Psoas muscle (tissue), 8 donors: ENCODE data around the gene THSD8. TPM values are rescaled to one million over a fixed set of nuclear protein-coding genes. Genes with fewer than 3 reads are reported as not detected.
A peak's percentile ranks its signal among the peaks of the same experiment; 100 is the strongest.

ENCODE experiments used
- ATAC-seq, 4 donors: fragments of 200-7000 bp; cut with Tn5 transposase; one replicate each; pipeline ENCODE4 v1.9.1; 2020; ENCODE audit warnings: moderate library complexity in 3 of 4, mild to moderate bottlenecking in 2 of 4
- DNase-seq, 2 donors: peaks; one replicate each; pipeline ENCODE4 v3.0.0-alpha.2; 2020
- H3K27ac ChIP-seq: fragments of 200-600 bp; one replicate; pipeline ENCODE4 v1.8.0; 2022
- H3K27me3 ChIP-seq, 3 donors: fragments of 200-600 bp in 1 of 3; one replicate each; pipeline versions ENCODE4 v1.6.1 to v1.8.0; 2013 to 2022; ENCODE audit warnings: low read length in 2 of 3, mild to moderate bottlenecking in 2 of 3, moderate library complexity in 1 of 3; ENCODE audit not compliant: insufficient read depth in 3 of 3
- H3K36me3 ChIP-seq, 2 donors: fragments of 200-600 bp in 1 of 2; one replicate each; pipeline versions ENCODE4 v1.6.1 to v1.8.0; 2013 to 2022; ENCODE audit warnings: low read depth in 1 of 2, mild to moderate bottlenecking in 1 of 2, moderate library complexity in 1 of 2; ENCODE audit not compliant: insufficient read depth in 1 of 2
- H3K4me1 ChIP-seq: fragments of 200-600 bp; one replicate; pipeline ENCODE4 v1.8.0; 2022
- H3K4me3 ChIP-seq: fragments of 200-600 bp; one replicate; pipeline ENCODE4 v1.8.0; 2022; ENCODE audit warnings: mild to moderate bottlenecking
- H3K9me3 ChIP-seq: fragments of 200-600 bp; one replicate; pipeline ENCODE4 v1.8.0; 2022
- CTCF ChIP-seq: fragments of 200-600 bp; IDR thresholded peaks from one replicate; pipeline ENCODE4 v1.8.0; 2022; ENCODE audit warnings: antibody characterized with exemption
- WGBS, 3 donors: extraction: QIAGEN DNeasy Blood & Tissue Kit; methylation state at CpG; one replicate each; pipeline versions ENCODE4 v1.1.6 to v1.1.7; 2013; 5-methylcytosine and 5-hydroxymethylcytosine counted together
- intact Hi-C, 2 donors: fragments of 100-400 bp; cut with DNase I; formaldehyde crosslinking; loops; one replicate each; pipeline versions ENCODE4 v1.11.0 to v1.14.2; 2022
- long read RNA-seq, 2 donors: library from polyadenylated mRNA; unstranded; transcript quantifications; one replicate each; pipeline ENCODE4 v2.0.0, GENCODE V29; 2021
- polyA plus RNA-seq, 3 donors: library from polyadenylated mRNA; stranded (reverse); fragments of 200-250 nt; gene quantifications; one replicate each; pipeline ENCODE4 v1.2.3, GENCODE V29; 2013
- total RNA-seq, 4 donors: library from RNA; stranded (reverse); fragmentation: NEBNext Ultra II Directional in 2 of 4; extraction: Animal tissue kit (Norgen Biotek cat#: 25700) in 2 of 4; gene quantifications; one replicate each; pipeline versions ENCODE4 v1.2.1 to v1.2.4, GENCODE V29; 2021 to 2023
- donor health status: healthy with polysubstance abuse.
- donor health status: DM: no; HTN: no; CAD: no; lungs with moderate emphysema.
- donor health status: Bipolar disorder and iron deficiency.
- donor health status: healthy.
- donor health status: DM: yes; HTN: yes; CAD: no.
- donor health status: DM: no; HTN: no; CAD: no.
- donor health status: DM: no; HTN: no; CAD: no.
- donor health status: DM: yes; HTN: yes; CAD: no.

THSD8 gene
- total RNA-seq (1 to 10 TPM in 3 of 4 donors, under 1 TPM in 1; 0.92 to 3.2 (median 2.0) TPM), polyA plus RNA-seq (1 to 10 TPM; 1.9 to 2.5 (median 2.0) TPM)
- long read RNA-seq, donor 1, partial matches to known transcripts, result 0 of 1 reads
- long read RNA-seq, donor 1, other reads (novel, unspliced or antisense), result 1 of 1 reads
- long read RNA-seq, donor 2, partial matches to known transcripts, result 0 of 2 reads
- long read RNA-seq, donor 2, other reads (novel, unspliced or antisense), result 2 of 2 reads

DNA sequence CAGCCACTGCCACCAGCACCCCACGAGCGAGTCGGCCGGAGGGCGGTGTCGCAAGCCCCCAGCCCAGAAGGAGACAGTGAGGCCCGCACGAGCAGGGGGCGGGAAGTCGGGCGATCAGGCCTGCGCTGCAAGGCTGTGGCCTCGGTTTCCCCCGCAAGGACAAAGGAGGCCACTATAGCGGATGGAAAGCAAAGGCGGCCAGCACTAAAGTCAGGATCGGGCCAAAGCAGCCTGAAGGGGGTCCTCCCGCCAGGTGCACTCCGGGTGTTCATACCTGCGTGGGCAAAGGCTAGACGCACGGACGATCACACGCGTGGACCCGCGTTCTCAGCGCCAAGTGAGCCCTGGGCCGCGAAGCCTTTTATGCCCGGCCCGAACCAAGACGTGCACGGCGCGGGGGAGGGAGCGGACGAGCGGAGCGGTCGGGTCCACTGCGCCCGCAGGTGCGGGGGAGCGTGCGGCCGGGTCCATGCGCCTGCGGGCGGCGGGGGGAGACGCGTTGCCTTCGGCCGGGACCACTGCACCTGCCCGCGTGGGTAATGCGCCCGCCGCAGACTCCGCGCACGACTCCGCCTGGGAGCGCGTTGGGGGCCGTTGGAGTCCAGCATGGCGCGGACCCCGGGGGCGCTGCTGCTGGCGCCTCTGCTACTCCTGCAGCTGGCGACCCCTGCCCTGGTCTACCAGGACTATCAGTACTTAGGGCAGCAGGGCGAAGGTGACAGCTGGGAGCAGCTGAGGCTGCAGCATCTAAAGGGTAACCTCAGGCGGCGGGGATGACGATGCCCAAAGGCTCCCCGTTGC lies at the start of gene THSD8, which contains the start of gene PRDX2:
Gene THSD8, plus strand, starts transcription at position 604 of the 801 bp plus-strand sequence. Its CDS starts 3 bp downstream, at position 607.
Gene PRDX2, minus strand, starts transcription at position 335 of the 801 bp plus-strand sequence. CDS start 539 bp downstream, outside the sequence.
- peak; percentile 83 to 87 (median 85) for ATAC-seq
- intact Hi-C loops, result loop anchor here in 1 of 2 donors (5.0 to 10.0 kb wide), 2 partner anchors 39 to 133 kb away; partner anchors contain the start of genes CALR and FARSA
- no peaks in the 10 kb centered on the region for H3K9me3 ChIP-seq
- peak within 1 kb of the TSS; percentile 96 for H3K4me3 ChIP-seq
- H3K36me3 ChIP-seq, result peaks cover 0 to 31% of the 10 kb centered on the region in 2 donors
- no peaks in the 10 kb centered on the region for H3K27me3 ChIP-seq
- peaks cover 22% of the 10 kb centered on the region for H3K4me1 ChIP-seq
- 0 to 1% (median 1%) methylated on average over 60 to 78 of the region's 78 CpGs for WGBS, 3 donors
- peak; percentile 86 to 89 for DNase-seq
- peak within 1 kb of the TSS; percentile 82 for H3K27ac ChIP-seq
- peak; percentile 3 for TF ChIP-seq CTCF

DNA sequence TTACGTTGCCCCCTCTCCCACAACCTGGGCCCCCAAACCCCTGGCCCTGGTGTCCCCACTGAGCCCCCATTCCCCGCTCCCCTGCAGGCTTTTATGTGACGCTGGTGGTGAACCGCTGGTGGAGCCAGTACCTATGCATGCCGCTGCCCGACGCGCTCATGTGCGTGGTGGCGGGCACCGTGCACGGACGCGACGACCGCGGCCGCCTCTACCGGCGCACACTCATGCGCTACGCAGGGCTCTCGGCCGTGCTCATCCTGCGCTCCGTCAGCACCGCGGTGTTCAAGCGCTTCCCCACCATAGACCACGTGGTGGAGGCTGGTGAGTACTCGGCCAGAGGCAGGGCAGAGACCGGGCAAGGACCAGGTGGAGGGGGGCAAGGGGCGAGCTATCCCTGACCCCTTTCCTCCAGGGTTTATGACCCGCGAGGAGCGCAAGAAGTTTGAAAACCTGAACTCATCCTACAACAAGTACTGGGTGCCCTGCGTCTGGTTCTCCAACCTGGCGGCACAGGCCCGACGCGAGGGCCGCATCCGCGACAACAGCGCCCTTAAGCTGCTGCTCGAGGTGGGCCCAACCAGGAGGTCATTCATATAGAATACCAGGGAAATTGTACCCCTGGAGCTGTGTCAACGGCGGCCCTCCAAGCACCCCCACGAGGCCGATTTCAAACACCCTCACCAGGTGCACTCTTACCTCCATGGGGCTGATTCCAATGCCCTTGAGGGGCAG lies 47.2 kb upstream of the THSD8 start:
- TF ChIP-seq CTCF, result no peak

GRCh38 chr19:12756150-12756883 lies 45.6 kb upstream of the THSD8 start:
- intact Hi-C loops, result loop anchor here in 1 of 2 donors (2.0 kb wide), 1 partner anchor 46 kb away; no protein-coding TSS in a partner anchor
- Histone ChIP-seq H3K36me3 (no peaks in the 10 kb centered on the region), H3K27me3 (peaks cover 0 to 17% (median 10%) of the 10 kb centered on the region in 3 donors), H3K4me1 (no peaks in the 10 kb centered on the region), H3K27ac (no peak overlapping the region), H3K9me3 (no peaks in the 10 kb centered on the region), H3K4me3 (no peak overlapping the region)
- TF ChIP-seq CTCF, result no peak
- no peak for ATAC-seq
- 81 to 92% (median 91%) methylated on average over 19 of the region's 19 CpGs for WGBS, 3 donors
- DNase-seq, result no peak

More for the DNA sequence above, 47.2 kb upstream of the THSD8 start:
- WGBS, 3 donors, result 67 to 71% (median 70%) methylated on average over 49 to 50 of the region's 50 CpGs
- no peaks in the 10 kb centered on the region for H3K36me3 ChIP-seq
- intact Hi-C loops, result no loop called here
- H3K9me3 ChIP-seq, result no peaks in the 10 kb centered on the region
- H3K27ac ChIP-seq, result no peak overlapping the region
- H3K4me3 ChIP-seq, result no peak overlapping the region
- DNase-seq (no peak), ATAC-seq (no peak)
- no peaks in the 10 kb centered on the region for H3K4me1 ChIP-seq
- peaks cover 0 to 27% (median 15%) of the 10 kb centered on the region in 3 donors for H3K27me3 ChIP-seq
